ENCODE data around the gene ATN1.

Gene ATN1

DNA sequence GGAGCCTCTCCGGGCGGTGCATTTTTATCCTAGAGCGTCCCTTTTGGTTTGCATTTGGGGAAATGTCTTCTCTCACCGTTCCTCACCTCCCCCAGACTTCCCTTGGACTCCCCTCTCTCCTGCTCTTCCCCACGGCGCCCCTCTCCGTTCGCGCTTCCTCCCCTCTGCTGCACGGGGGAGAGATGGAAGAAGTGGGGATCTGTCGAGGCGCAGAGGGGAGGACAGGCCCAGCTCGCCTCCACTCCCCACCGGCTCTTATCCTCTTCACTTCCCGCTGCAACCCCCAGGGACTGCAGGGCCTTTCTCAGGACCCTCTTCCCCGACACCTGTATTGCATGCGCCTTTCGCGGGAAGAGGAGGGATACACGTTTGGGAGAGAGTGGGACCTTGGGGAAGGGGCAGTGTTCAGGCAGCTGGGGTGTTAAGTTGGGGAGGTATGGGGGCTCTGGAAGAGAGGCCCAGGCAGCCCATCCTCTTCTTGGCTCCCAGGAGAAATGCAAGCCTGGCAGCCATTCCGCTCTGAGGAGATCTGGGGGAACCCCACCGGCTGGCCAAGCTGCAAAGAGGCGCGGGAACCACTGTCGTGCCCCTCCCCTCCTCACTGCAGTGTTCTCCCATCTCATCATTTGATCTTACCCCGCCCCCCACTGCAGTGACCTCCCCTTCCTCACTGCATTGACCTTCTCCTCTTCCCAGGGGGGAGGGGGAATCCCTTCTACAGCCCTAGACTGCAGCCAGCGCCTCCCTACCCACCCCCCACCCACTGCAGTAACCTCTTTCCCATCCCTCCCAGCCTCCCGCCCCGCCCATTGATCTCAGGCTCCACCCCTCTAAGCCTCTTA, 12.6 kb upstream of the ATN1 start:
- CTCF ChIA-PET, result interaction anchor here (0.9 to 1.2 kb wide), 2 partner anchors 43 to 46 kb away, joined by 3 to 4 read pairs; no protein-coding TSS in a partner anchor
- POLR2A ChIA-PET, result interaction anchor here (1.0 to 4.1 kb wide), 7 partner anchors 10 to 53 kb away, joined by 3 to 33 read pairs (median 12); partner anchors contain the start of genes ATN1, C12orf57, LRRC23 and RNU7-1
- DNase-seq (ENCODE audit: extremely low spot score), result no peak
- TF ChIP-seq SUZ12 (IDR thresholded peaks at IDR 0.05), result no peak
- TF ChIP-seq L3MBTL2 (conservative IDR thresholded peaks at IDR 0.05), result 0 out of 2 replicates have a peak, but pooled peaks have one; percentile 6
- TF ChIP-seq BHLHE40 (IDR thresholded peaks at IDR 0.05; ENCODE audit: borderline replicate concordance), result no peak
- no peak for TF ChIP-seq NFRKB (IDR thresholded peaks at IDR 0.05)
- no peak for TF ChIP-seq HDGF (IDR thresholded peaks at IDR 0.05; ENCODE audit: borderline replicate concordance)
- TF ChIP-seq ELF4 (IDR thresholded peaks at IDR 0.05), result no peak

DNA sequence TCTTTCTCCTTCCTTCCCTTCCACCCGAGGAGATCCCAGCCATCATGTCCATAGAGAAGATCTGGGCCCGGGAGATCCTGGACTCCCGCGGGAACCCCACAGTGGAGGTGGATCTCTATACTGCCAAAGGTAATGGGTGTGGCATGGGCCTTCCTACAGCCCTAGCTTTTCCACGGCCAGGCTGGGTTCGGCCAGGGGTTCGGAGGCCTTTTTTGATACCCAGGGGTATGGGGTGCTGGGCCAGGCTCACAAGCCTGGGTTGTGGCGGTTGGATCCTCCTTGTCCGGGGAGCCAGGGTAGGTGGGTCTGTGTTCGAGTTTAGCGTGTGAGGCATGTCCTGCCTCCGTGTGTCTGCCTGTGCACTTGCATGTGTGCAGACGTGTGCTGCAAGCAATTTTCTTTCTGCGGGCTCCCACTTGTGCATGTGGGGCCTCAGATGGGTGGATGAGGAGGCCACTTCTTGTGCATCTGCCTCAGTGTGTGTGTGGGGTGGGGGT, 11.9 kb upstream of the ATN1 start:
- ChIA-PET CTCF (interaction anchor here (1.2 kb wide), 1 partner anchor 47 kb away, joined by 4 read pairs; no protein-coding TSS in a partner anchor), POLR2A (interaction anchor here (1.1 to 4.1 kb wide), 6 partner anchors 10 to 52 kb away, joined by 3 to 33 read pairs (median 10); partner anchors contain the start of genes ATN1, C12orf57, LRRC23 and RNU7-1)
- no peak for TF ChIP-seq FOXK2 (IDR thresholded peaks at IDR 0.05)
- no peak for TF ChIP-seq SP1 (IDR thresholded peaks at IDR 0.05)
- TF ChIP-seq FOXM1 (IDR thresholded peaks at IDR 0.05; ENCODE audit: borderline replicate concordance), result no peak
- no peak for TF ChIP-seq ZNF384 (IDR thresholded peaks at IDR 0.05)
- TF ChIP-seq CTBP1 (IDR thresholded peaks at IDR 0.05; ENCODE audit: borderline replicate concordance), result no peak
- no peak for TF ChIP-seq HDGF (IDR thresholded peaks at IDR 0.05; ENCODE audit: borderline replicate concordance)
- TF ChIP-seq FOXA1 (IDR thresholded peaks at IDR 0.05), result no peak
- TF ChIP-seq, protein P1, sequence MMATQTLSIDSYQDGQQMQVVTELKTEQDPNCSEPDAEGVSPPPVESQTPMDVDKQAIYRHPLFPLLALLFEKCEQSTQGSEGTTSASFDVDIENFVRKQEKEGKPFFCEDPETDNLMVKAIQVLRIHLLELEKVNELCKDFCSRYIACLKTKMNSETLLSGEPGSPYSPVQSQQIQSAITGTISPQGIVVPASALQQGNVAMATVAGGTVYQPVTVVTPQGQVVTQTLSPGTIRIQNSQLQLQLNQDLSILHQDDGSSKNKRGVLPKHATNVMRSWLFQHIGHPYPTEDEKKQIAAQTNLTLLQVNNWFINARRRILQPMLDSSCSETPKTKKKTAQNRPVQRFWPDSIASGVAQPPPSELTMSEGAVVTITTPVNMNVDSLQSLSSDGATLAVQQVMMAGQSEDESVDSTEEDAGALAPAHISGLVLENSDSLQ (IDR thresholded peaks at IDR 0.05), result no peak
- TF ChIP-seq NFRKB (IDR thresholded peaks at IDR 0.05), result no peak
- TF ChIP-seq ARNT (IDR thresholded peaks at IDR 0.05), result no peak
- no peak for DNase-seq (ENCODE audit: extremely low spot score)

DNA sequence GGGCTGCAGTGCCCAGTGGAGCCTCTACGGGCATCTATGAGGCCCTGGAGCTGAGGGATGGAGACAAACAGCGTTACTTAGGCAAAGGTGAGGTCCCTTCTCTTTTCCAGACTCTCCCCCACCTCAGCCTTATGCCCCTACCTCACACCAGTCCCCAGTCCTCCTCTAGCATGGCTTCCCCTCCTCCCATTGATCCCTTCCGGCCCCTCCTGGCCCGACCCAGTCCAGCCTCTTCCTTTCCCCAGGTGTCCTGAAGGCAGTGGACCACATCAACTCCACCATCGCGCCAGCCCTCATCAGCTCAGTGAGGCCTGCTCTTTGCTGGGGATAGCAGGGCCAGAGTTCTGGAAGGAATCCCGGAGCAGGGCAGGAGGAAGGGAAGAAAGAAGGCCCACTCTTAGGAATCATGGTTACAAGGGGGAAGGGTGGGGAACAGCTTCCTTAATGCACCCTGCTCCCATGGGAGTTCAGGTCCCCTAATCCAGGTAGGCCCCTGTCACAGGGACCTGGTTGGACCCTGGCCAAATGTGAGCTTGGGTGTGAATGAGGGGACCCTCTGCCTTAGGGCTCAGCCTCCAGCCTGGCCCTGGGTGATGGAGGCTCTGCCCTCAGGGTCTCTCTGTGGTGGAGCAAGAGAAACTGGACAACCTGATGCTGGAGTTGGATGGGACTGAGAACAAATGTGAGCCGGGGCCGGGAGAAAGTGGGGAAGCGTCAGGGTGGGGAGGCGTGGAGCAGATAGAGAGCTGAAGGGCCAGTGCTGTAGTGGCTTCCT, 11.1 kb upstream of the ATN1 start:
- TF ChIP-seq L3MBTL2 (conservative IDR thresholded peaks at IDR 0.05) (no peak), SUZ12 (IDR thresholded peaks at IDR 0.05) (no peak), ELF4 (IDR thresholded peaks at IDR 0.05) (no peak), NFRKB (IDR thresholded peaks at IDR 0.05) (no peak), LEF1 (IDR thresholded peaks at IDR 0.05; ENCODE audit: borderline replicate concordance) (no peak), FOXM1 (IDR thresholded peaks at IDR 0.05; ENCODE audit: borderline replicate concordance) (no peak), FOXA1 (IDR thresholded peaks at IDR 0.05) (no peak), ARNT (IDR thresholded peaks at IDR 0.05) (no peak), ZNF384 (IDR thresholded peaks at IDR 0.05) (no peak), FOXK2 (IDR thresholded peaks at IDR 0.05) (no peak), TARDBP (IDR thresholded peaks at IDR 0.05) (no peak), CTBP1 (IDR thresholded peaks at IDR 0.05; ENCODE audit: borderline replicate concordance) (no peak), SP1 (IDR thresholded peaks at IDR 0.05) (no peak), HDGF (IDR thresholded peaks at IDR 0.05; ENCODE audit: borderline replicate concordance) (no peak), BHLHE40 (IDR thresholded peaks at IDR 0.05; ENCODE audit: borderline replicate concordance) (no peak)
- TF ChIP-seq, protein P1 (IDR thresholded peaks at IDR 0.05), result no peak
- ChIA-PET CTCF (interaction anchor here (1.3 kb wide), 1 partner anchor 9 kb away, joined by 3 read pairs; no protein-coding TSS in a partner anchor), POLR2A (interaction anchor here (1.3 to 4.1 kb wide), 6 partner anchors 10 to 47 kb away, joined by 3 to 33 read pairs (median 7); partner anchors contain the start of genes ATN1, C12orf57, RNU7-1 and SPSB2)
- no peak for DNase-seq (ENCODE audit: extremely low spot score)

DNA sequence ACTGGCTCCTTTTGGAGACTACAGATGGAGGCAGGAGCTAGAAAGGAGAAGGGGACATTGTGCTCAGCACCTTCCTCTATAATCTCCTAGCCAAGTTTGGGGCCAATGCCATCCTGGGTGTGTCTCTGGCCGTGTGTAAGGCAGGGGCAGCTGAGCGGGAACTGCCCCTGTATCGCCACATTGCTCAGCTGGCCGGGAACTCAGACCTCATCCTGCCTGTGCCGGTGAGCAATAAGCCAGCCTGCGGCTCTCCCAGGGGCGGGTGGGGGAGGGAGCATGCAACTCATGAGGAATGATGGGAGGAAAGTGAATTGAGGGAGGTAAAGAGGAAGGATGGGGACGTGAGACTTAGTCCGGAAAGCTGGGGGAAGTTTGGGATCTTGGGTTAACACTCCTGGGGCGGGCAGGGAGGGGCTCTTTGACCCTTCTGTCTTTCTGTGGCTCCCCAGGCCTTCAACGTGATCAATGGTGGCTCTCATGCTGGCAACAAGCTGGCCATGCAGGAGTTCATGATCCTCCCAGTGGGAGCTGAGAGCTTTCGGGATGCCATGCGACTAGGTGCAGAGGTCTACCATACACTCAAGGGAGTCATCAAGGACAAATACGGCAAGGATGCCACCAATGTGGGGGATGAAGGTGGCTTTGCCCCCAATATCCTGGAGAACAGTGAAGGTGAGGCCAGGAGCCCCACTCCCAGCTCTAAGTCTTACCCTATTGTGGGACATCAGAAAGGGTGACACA, 10.1 kb upstream of the ATN1 start:
- ChIA-PET CTCF (interaction anchor here (1.3 kb wide), 1 partner anchor 8 kb away, joined by 3 read pairs; no protein-coding TSS in a partner anchor), POLR2A (interaction anchor here (1.3 to 4.1 kb wide), 4 partner anchors 9 to 48 kb away, joined by 3 to 33 read pairs (median 6); partner anchors contain the start of genes ATN1, C12orf57 and RNU7-1)
- no peak for DNase-seq (ENCODE audit: extremely low spot score)
- TF ChIP-seq BHLHE40 (IDR thresholded peaks at IDR 0.05; ENCODE audit: borderline replicate concordance) (no peak), NFRKB (IDR thresholded peaks at IDR 0.05) (no peak), ELF4 (IDR thresholded peaks at IDR 0.05) (no peak), SUZ12 (IDR thresholded peaks at IDR 0.05) (no peak), SP1 (IDR thresholded peaks at IDR 0.05) (no peak), FOXA1 (IDR thresholded peaks at IDR 0.05) (no peak), FOXK2 (IDR thresholded peaks at IDR 0.05) (no peak), LEF1 (IDR thresholded peaks at IDR 0.05; ENCODE audit: borderline replicate concordance) (no peak), L3MBTL2 (conservative IDR thresholded peaks at IDR 0.05) (no peak), FOXM1 (IDR thresholded peaks at IDR 0.05; ENCODE audit: borderline replicate concordance) (no peak), ARNT (IDR thresholded peaks at IDR 0.05) (no peak), HDGF (IDR thresholded peaks at IDR 0.05; ENCODE audit: borderline replicate concordance) (no peak), CTBP1 (IDR thresholded peaks at IDR 0.05; ENCODE audit: borderline replicate concordance) (no peak), TARDBP (IDR thresholded peaks at IDR 0.05) (no peak), ZNF384 (IDR thresholded peaks at IDR 0.05) (no peak)
- TF ChIP-seq, protein P1 (IDR thresholded peaks at IDR 0.05), result no peak
